IMR-90 (cell line): ENCODE data around the gene SRBD1. TPM values are rescaled to one million over a fixed set of nuclear protein-coding genes. Genes with fewer than 3 reads are reported as not detected.

Experiments
- ATAC-seq: fragments of 200-7000 bp; cut with Tn5 transposase; 2 replicates; pipeline ENCODE4 v1.9.1; 2020; ENCODE audit warnings: low read depth, mild to moderate bottlenecking, moderate library complexity
- BruUV-seq: library from RNA; stranded (reverse); fragments of 400-500 nt; replicated peaks from 2 replicates; lab custom pipeline; 2021; lab: Mats Ljungman, UMichigan
- CTCF ChIA-PET: fragments of 300-600 bp; formaldehyde crosslinking; extraction: SDS; loops from one replicate; lab custom pipeline; 2021; ENCODE audit warnings: antibody characterized with exemption; lab: Yijun Ruan, JAX
- POLR2A ChIA-PET: fragments of 300-600 bp; sonication (Branson Sonifier 250); formaldehyde crosslinking; loops from one replicate; lab custom pipeline; 2022; ENCODE audit warnings: antibody characterized with exemption; ENCODE audit not compliant: unreplicated experiment; lab: Charles Lee
- DNase-seq: peaks from one replicate; pipeline ENCODE4 v3.0.0; 2013
- H2AFZ ChIP-seq: replicated peaks from 2 replicates; pipeline ENCODE3; 2013; ENCODE audit warnings: low read length, mild to moderate bottlenecking; ENCODE audit not compliant: poor library complexity
- H2AK5ac ChIP-seq: 2 replicates; pipeline ENCODE4 v1.6.1; 2013; ENCODE audit warnings: low read depth, low read length, inconsistent platforms
- H2AK9ac ChIP-seq: replicated peaks from 2 replicates; pipeline ENCODE3; 2013; ENCODE audit warnings: mild to moderate bottlenecking, low read depth, low read length, moderate library complexity; ENCODE audit not compliant: poor library complexity
- H2BK120ac ChIP-seq: 2 replicates; pipeline ENCODE4 v1.6.1; 2013; ENCODE audit warnings: low read depth, low read length, inconsistent platforms
- H2BK15ac ChIP-seq: 3 replicates; pipeline ENCODE4 v1.6.1; 2013; ENCODE audit warnings: low read depth, low read length, inconsistent platforms
- H2BK20ac ChIP-seq: 2 replicates; pipeline ENCODE4 v1.6.1; 2013; ENCODE audit warnings: low read depth, mild to moderate bottlenecking, inconsistent platforms, low read length, moderate library complexity
- H2BK5ac ChIP-seq: 2 replicates; pipeline ENCODE4 v1.6.1; 2013; ENCODE audit warnings: mild to moderate bottlenecking, low read depth, low read length, inconsistent platforms; ENCODE audit not compliant: poor library complexity, severe bottlenecking
- H3K14ac ChIP-seq: replicated peaks from 2 replicates; pipeline ENCODE4 v1.6.1; 2013; ENCODE audit warnings: low read depth, low read length, inconsistent platforms
- H3K18ac ChIP-seq: 2 replicates; pipeline ENCODE4 v1.6.1; 2013; ENCODE audit warnings: low read depth, low read length, control low read depth
- H3K23ac ChIP-seq: 2 replicates; pipeline ENCODE4 v1.6.1; 2013; ENCODE audit warnings: low read depth, low read length, inconsistent platforms
- H3K27ac ChIP-seq: 2 replicates; pipeline ENCODE4 v1.5.1; 2013; ENCODE audit warnings: mild to moderate bottlenecking, control low read depth, low read length; ENCODE audit not compliant: insufficient read depth
- H3K27me3 ChIP-seq: 2 replicates; pipeline ENCODE4 v1.6.1; 2013; ENCODE audit warnings: low read length; ENCODE audit not compliant: control insufficient read depth, insufficient read depth
- H3K36me3 ChIP-seq: 2 replicates; pipeline ENCODE4 v1.6.1; 2013; ENCODE audit warnings: low read length, mixed read lengths; ENCODE audit not compliant: control insufficient read depth, insufficient read depth
- H3K4ac ChIP-seq: 2 replicates; pipeline ENCODE4 v1.6.1; 2013; ENCODE audit warnings: low read depth, low read length, inconsistent platforms
- H3K4me1 ChIP-seq: 2 replicates; pipeline ENCODE4 v1.6.1; 2013; ENCODE audit warnings: low read length, mixed read lengths; ENCODE audit not compliant: control insufficient read depth, insufficient read depth
- H3K4me2 ChIP-seq: 2 replicates; pipeline ENCODE4 v1.6.1; 2013; ENCODE audit warnings: low read depth, mild to moderate bottlenecking, control low read depth, low read length, moderate library complexity
- H3K4me3 ChIP-seq: 2 replicates; pipeline ENCODE4 v1.5.1; 2013; ENCODE audit warnings: low read depth, mild to moderate bottlenecking, control low read depth, low read length, moderate library complexity; ENCODE audit not compliant: insufficient read depth
- H3K56ac ChIP-seq: 2 replicates; pipeline ENCODE4 v1.6.1; 2013; ENCODE audit warnings: low read length, inconsistent platforms; ENCODE audit not compliant: insufficient read depth; ENCODE audit errors: extremely low read depth
- H3K79me1 ChIP-seq, 2 experiments: 2 replicates each; pipeline ENCODE4 v1.6.1; 2013; ENCODE audit warnings: low read length in 2 of 2, inconsistent platforms in 1 of 2, low read depth in 1 of 2
- H3K9ac ChIP-seq: 2 replicates; pipeline ENCODE4 v1.6.1; 2013; ENCODE audit warnings: low read depth, low read length, control low read depth
- H3K9me1 ChIP-seq: 2 replicates; pipeline ENCODE4 v1.6.1; 2013; ENCODE audit warnings: low read length, inconsistent platforms; ENCODE audit not compliant: insufficient read depth
- H3K9me3 ChIP-seq: 2 replicates; pipeline ENCODE4 v1.6.1; 2013; ENCODE audit warnings: low read length; ENCODE audit not compliant: control insufficient read depth, insufficient read depth
- H4K20me1 ChIP-seq: 2 replicates; pipeline ENCODE4 v1.6.1; 2013; ENCODE audit warnings: low read length, inconsistent platforms; ENCODE audit not compliant: insufficient read depth
- H4K5ac ChIP-seq: 2 replicates; pipeline ENCODE4 v1.6.1; 2013; ENCODE audit warnings: mild to moderate bottlenecking, low read depth, low read length, control low read depth
- H4K8ac ChIP-seq, 2 experiments: 2 replicates each; pipeline ENCODE4 v1.6.1; 2013; ENCODE audit warnings: low read depth in 2 of 2, low read length in 2 of 2, control low read depth in 1 of 2, inconsistent platforms in 1 of 2
- H4K91ac ChIP-seq: 2 replicates; pipeline ENCODE4 v1.6.1; 2013; ENCODE audit warnings: low read depth, low read length, inconsistent platforms; ENCODE audit not compliant: insufficient read depth
- RAD21 ChIP-seq: IDR thresholded peaks from 2 replicates; pipeline ENCODE4 v1.6.1; 2012; ENCODE audit warnings: low read length, improper control_type of control experiment
- SMC3 ChIP-seq: fragments of 150-350 bp; IDR thresholded peaks from 2 replicates; pipeline ENCODE4 v1.6.1; 2016; ENCODE audit warnings: low read depth, mild to moderate bottlenecking, antibody characterized with exemption, low read length, moderate library complexity
- WGBS, 2 experiments: methylation state at CpG; one replicate each; pipeline versions ENCODE4 v1.1.5 to v1.1.7; 2013; ENCODE audit warnings: missing lambda C conversion rate in 2 of 2; ENCODE audit not compliant: insufficient read length in 1 of 2; ENCODE audit errors: extremely low coverage in 2 of 2; 5-methylcytosine and 5-hydroxymethylcytosine counted together
- dilution Hi-C: fragments of 300-500 bp; cut with HindIII; formaldehyde crosslinking; loops from one replicate; pipeline ENCODE4 v1.14.3; 2018; ENCODE audit warnings: low sequenced_read_pairs; ENCODE audit not compliant: unreplicated experiment
- in situ Hi-C: fragments of 300-500 bp; cut with MboI; formaldehyde crosslinking; loops from 3 replicates; pipeline ENCODE4 v1.14.3; 2019; ENCODE audit warnings: low sequenced_read_pairs, inconsistent platforms, mixed read lengths
- intact Hi-C: fragments of 100-400 bp; cut with micrococcal nuclease; formaldehyde crosslinking; loops from 2 replicates; pipeline ENCODE4 v1.10.0; 2022
- polyA plus RNA-seq, 3 experiments: library from polyadenylated mRNA; depleted of rRNA; stranded (reverse); fragments of >200 nt; gene quantifications; 2 replicates each; pipeline ENCODE4 v1.2.3, GENCODE V29; 2012; ENCODE audit warnings: low replicate concordance in 1 of 3
- total RNA-seq: library from RNA; depleted of rRNA; stranded (reverse); fragments of >200 nt; gene quantifications from 2 replicates; pipeline ENCODE4 v1.2.3, GENCODE V29; 2012

Gene SRBD1
- total and polyA plus RNA-seq, 2 of the 4 experiments (the other 2 are of a cell fraction) = 3.5 to 14.7 TPM

DNA sequence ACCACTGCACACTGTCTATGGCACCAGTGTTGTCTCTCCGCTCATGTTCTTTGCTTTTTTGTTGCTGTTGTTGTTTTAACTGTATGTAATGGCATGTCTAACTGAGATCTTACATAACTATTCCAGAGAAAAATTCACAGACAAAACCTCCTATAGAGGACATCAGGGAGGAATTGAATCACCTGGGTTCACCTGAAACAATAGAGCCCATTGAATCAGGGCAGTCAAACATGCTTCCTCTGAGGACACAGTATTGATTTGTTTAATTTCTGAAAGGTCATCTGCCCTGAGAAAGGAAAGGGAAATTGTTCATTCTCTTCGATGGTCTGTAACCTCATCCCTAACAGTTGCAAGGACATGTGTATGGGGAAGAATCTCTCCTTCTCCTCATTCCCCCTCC, 237.5 kb downstream of the SRBD1 start:
- dilution Hi-C loops = no loop called here
- no peaks in the 10 kb centered on the region for H3K4me1 ChIP-seq
- no peaks in the 10 kb centered on the region for H3K27me3 ChIP-seq
- H3K18ac ChIP-seq = no peak overlapping the region
- H3K9me3 ChIP-seq = no peaks in the 10 kb centered on the region
- no peak overlapping the region for H4K91ac ChIP-seq
- no peak overlapping the region for H3K27ac ChIP-seq
- intact Hi-C loops = loop anchor here (5.0 kb wide), 1 partner anchor 114 kb away; no protein-coding TSS in a partner anchor
- H3K4ac ChIP-seq = no peak overlapping the region
- H2BK20ac ChIP-seq = no peak overlapping the region
- CTCF ChIA-PET = interaction anchor here (0.7 kb wide), 1 partner anchor 47 kb away, joined by 3 read pairs; no protein-coding TSS in a partner anchor
- no peak overlapping the region for H2BK120ac ChIP-seq
- H3K23ac ChIP-seq = no peak overlapping the region
- no peak overlapping the region for H3K14ac ChIP-seq
- H3K56ac ChIP-seq = no peak overlapping the region
- WGBS, 2 experiments = no CpG with 5 or more reads among the region's 2 CpGs
- no peak overlapping the region for H2BK5ac ChIP-seq
- no peaks in the 10 kb centered on the region for H3K36me3 ChIP-seq
- H3K4me3 ChIP-seq = no peak overlapping the region
- no peak for DNase-seq
- in situ Hi-C loops = no loop called here
- no peak for ATAC-seq
- H3K4me2 ChIP-seq = no peak overlapping the region
- no peak overlapping the region for H4K8ac ChIP-seq
- no peaks in the 10 kb centered on the region for H4K20me1 ChIP-seq
- no peaks in the 10 kb centered on the region for H3K79me1 ChIP-seq
- H2BK15ac ChIP-seq = no peak overlapping the region
- no TSS peak for BruUV-seq
- H2AK5ac ChIP-seq = no peak overlapping the region
- POLR2A ChIA-PET = no interaction called here
- no peak overlapping the region for H4K5ac ChIP-seq
- H2AK9ac ChIP-seq = no peak overlapping the region
- TF ChIP-seq RAD21 (no peak), SMC3 (no peak)
- no peak overlapping the region for H3K9ac ChIP-seq
- H2AFZ ChIP-seq = no peak overlapping the region
- H3K9me1 ChIP-seq = no peaks in the 10 kb centered on the region
